Dermis microvascular lymphatic vessel endothelial cell (primary cell): ENCODE results near the gene IL1RAPL1. TPM values are rescaled to one million over a fixed set of nuclear protein-coding genes. Genes with fewer than 3 reads are reported as not detected.

Experiments used
- DNase-seq, 2 donors: peaks; one replicate each; pipeline versions ENCODE4 v3.0.0 to v3.0.0-alpha.2; 2010; ENCODE audit warnings: low read depth in 2 of 2
- total RNA-seq: library from RNA; depleted of rRNA; stranded (reverse); fragments of >200 nt; gene quantifications from 2 replicates; pipeline ENCODE4 v1.2.1, GENCODE V29; 2014

Gene IL1RAPL1
- total RNA-seq, 1 donor from 2014 or later, result under 0.01 TPM

DNA sequence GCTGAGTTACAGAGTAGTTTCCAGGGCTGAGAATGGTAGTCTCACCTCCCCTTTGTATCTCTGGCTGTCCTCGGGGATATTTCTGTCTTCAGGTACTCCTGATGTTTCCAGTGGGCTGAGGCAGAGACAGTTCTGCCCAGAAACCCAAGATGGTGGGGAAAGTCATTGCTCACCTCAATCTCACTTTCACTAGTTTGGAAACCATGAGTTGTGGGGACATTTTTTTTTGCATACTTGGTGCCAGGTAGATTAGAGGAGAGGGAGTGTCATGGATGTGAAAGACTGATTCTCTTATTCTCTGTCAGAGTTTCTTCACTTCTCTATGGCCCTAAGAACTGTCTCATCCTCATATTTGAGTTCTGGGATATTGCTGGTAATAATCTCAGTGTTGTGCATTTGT is 919.5 kb downstream of the IL1RAPL1 start:
- DNase-seq, result no peak

DNA sequence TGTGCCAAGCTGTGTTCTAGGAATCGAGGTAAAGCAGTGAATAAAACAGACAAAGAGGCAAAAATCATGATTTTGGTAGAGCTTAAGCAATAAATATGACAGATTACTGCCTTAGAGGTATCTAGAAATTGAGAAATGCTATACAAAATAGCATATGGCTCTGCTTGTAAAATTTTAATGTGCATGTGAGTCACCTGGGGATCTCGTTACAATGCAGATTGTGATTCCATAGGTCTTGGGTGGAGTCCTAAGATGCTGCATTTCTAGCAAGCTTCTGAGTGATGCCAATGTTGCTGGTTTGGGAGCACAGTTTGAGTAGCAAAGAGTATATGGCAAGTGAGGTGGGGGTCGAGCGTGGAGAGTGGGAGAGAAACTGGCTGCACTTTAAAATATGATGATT is 930.9 kb downstream of the IL1RAPL1 start:
- no peak for DNase-seq

DNA sequence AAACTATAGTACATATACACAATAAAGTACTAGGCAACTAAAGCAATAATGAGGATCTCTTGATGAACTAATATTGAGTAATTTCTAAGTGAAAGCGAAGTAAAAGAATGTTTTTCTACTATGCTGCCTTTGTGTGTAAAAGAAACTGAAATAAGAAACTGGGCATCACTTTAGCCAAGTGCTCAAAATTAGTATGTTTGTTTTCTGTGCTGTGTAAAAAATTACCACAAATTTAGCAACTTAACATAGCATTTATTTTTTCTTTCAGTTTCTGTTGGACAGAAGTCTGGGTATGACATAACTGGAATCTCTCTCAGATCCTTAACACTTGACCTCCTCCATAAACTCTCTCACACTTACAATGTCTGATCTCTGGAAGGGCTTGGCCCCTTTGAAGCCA is 941.0 kb downstream of the IL1RAPL1 start:
- DNase-seq, result no peak

DNA sequence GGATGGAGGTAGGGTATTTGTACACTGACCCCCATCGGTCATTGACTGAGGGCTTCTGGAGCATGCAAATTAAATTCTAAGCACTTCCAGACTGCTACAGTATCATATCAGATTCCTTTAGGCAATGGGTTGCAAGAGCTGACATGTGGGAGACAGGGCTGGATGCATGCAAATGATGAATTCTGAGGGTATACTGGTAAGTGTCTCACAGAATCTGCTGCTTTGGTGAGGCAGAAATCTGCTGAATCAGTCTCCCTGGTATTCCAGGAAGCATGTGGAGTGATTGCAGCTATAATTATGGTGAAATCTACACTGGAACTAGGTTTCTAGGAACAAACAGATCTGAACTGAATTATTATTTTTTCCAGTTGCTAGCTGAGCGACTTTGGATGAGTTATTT is 943.3 kb downstream of the IL1RAPL1 start:
- no peak for DNase-seq

DNA sequence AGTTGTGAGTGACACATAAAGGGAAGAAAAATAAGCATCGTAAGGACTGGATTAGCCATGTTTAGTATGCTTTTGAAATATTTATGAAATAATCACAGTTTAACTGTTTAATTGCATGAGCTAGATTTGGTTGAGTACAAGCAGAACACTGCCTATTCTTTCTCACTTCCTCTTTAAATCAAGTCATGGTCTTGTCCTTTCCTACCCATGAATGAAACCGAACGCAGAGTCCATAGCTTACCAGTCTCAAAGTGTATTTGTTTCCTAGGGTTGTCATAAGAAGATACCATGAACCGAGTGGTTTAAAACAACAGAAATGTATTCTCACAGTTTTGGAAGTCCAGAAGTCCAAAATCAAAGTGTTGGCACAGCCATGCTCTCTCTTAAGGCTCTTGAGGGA is 944.1 kb downstream of the IL1RAPL1 start:
- DNase-seq, result no peak

DNA sequence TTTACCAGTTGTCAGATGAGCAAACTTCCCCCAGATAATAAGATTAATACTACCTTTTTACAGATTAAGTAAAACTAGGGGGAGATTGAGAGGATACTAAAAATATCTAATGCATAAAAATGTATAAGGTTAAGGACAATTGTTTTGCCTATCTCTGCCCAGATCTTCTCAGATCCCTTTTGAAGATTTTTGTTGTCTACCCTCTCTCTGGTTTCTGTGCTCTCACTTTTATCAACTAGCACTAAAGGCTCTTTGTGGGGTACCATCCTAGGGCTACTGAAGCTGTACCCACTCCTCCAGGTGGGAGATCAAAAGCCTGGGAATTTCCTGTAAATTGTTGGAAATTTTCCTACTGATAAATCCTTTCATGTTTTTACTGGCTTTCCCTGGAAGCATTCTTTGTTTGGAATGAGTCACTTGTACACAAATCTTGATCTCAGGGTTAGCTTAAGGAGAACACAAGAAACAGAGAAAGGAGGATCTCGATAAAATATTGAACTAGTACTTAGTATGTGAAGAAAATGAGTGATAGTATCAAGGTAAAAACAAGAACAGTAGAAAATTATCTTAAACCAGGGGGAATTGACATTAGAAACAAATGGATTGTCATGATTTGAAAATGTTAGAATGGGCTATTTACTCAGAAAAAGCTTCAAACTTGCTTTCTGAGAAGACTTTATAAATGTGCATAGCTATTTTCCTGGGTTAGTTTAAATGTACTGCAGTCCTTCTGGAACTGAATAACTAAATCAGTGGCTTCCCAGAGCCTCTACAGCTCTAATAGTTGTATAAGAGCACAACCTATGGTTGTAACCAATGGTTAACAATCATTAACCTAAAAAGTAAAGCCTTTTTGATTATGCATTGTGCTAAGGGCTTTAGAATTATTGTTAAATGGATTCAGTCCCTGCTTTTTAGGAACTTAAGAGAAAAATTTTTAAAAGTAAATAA is 948.2 kb downstream of the IL1RAPL1 start:
- DNase-seq, result peak in 1 of 2 donors; percentile 48

DNA sequence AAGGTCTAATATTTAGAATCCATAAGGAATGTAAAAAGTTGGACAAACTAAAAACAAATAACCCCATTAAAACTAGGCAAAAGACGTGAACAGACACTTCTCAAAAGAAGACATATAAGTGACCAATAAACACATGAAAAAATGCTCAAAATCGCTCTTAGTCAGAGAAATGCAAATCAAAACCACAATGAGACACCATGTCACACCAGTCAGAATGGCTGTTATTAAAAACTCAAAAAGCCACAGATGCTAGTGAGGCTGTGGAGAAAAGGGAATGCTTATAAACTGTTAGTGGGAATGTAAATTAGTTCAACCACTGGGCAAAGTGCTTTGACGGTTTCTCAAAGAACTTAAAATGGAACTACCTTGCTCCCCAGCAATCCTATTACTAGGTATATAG is 953.8 kb downstream of the IL1RAPL1 start:
- no peak for DNase-seq

DNA sequence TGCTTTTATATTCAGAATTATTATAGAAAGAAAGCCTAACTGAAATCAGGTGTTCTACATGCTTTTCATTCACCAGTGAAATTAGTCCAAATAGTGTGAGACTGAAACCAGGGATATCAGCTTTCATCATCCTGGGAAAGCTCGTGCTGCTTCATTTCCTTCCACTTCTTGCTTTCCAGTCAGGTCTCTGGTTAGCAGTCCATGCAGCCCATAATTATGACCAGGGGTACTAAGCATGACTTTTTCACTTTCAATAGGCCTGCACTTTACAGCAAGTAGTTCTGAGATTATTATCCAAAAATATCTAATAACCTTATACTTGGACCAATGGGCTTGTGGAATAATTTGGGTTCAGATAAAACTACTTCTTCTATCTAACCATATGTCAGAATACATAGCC is 954.9 kb downstream of the IL1RAPL1 start:
- DNase-seq, result no peak

DNA sequence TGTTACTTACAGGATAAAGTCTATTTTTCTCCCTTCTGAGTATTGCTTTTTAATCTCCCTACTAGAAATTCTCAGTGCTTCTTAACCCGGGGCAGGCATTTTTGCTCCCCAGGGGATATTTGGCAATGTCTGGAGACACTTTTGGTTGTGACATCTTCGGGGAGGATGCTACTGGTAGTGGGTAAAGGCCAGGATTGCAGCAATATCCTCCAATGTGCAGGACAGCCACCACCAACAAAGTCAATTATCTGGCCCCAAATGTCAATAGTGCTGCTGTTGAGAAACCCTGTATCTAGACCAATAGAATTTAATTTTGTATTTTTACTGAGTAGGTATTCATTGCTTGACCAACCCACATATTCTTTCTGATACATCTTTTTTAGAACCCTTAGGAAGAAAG is 958.6 kb downstream of the IL1RAPL1 start:
- no peak for DNase-seq

DNA sequence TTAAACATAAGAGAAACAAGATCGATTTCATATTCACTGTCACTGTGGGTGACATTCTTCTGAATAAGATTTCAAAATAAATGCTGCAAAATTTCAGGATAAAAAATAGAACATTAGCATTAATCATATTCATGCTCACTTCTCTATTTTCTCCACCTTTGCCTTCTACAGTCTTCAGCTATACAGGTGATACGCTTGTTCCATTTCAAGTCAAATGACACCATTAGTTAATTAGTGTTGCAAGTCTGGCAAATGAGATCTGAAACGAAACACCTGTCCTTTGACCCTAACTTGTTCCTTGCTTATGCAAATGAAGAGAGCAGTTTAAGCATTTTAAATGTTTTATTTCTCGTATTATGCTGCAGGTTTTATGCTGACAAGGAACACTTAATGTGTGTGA is 960.6 kb downstream of the IL1RAPL1 start:
- no peak for DNase-seq

DNA sequence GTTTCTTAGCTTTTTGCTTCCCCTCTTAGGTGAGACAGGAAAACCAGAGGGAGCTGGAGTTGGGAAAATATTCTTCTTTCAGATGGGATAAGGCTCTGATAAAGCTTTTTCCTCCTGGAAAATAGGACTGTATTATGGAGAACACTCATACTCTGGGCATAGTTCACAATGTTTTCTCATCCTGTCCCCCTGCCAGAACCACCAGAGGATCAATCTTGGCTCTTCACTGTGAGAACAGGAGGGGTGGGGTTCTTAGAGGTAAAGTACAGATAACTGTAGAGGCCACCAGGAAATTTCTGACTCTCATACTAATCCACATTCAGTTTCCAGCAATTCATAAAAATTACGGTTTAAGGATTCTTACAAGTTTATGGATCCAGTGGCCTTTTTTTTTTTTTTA is 966.3 kb downstream of the IL1RAPL1 start:
- DNase-seq, result no peak

DNA sequence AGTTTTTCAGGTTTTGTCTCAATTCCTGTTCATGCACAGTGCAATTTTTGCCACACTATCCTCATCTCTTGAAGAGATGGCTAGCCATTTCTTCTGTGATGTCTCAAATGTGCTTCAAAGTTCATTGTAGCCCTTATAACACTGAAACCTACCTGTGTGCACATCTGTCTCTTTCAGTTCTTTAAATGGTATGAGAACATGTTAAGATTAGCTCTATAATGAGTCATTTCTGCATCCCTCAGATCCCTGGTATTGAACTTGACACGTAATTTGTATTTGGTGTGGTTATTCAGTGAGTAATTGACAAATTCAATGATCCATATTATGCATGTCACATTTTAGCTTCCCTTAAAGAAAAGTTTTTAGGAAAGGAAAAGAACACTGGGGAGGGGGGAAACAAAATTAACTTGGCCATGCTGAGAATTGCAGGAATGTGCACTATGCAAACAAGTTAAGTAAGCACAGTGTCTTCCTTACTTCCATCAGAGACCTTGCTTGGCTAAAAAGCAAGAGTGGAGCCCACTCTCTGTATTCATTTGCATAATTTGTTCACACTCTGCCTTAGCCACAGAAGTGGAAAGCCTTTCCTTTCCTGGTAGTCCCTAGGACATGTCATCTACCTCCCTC is 968.3 kb downstream of the IL1RAPL1 start:
- DNase-seq, result no peak

DNA sequence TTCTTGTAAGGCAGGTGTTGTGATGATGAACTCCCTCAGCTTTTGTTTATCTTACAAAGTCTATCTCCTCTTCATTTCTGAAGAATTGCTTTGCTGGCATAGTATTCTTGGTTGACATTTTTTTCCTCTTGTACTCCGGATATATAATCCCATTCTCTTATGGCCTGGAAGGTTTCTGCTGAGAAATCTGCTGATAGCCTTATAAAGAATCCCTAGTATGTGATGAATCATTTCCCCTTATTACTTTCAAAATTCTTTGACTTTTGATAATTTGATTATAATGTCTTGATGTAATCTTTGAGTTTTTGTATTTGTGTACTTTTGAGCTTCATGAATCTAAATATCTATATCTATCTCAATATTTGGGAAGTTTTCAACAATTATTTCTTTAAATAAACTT is 972.8 kb downstream of the IL1RAPL1 start:
- no peak for DNase-seq

DNA sequence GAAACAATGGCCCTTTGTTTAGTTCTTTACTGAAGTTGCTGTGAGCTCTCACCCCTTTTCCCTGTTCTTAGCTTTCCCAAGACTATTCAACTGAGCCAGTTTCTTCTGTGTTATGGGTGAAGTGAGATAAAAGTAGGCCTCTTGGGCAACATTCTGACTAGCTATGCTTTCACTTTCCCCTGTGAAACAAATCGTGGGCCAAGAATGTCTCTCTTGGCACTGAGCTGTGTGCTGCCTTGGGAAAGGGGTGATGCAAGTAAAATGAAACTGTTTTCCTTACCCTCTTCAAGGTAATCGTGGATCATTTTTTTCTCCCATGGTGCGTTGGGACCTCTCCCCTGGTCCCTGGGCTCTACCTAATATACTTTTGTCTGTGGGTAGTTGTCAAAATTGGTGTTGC is 974.2 kb downstream of the IL1RAPL1 start:
- no peak for DNase-seq

DNA sequence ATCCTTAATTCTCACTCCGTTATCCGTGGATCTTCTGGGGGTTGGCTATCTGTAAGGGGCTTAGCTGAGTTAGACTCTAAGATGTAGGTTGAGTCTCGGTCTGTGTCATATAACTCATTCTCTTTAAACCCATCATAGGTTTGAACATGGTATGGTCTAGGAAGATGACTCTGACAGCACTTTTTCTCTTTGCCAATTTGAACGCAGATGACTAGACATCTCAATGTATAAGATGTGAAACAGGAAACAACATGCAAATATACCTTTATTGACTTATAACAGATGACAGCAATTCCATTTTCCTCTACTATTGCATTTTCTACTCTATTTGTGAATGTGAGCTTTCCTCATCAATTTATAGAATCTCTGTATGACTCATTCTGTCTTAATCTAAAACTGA is 993.3 kb downstream of the IL1RAPL1 start:
- DNase-seq, result no peak

DNA sequence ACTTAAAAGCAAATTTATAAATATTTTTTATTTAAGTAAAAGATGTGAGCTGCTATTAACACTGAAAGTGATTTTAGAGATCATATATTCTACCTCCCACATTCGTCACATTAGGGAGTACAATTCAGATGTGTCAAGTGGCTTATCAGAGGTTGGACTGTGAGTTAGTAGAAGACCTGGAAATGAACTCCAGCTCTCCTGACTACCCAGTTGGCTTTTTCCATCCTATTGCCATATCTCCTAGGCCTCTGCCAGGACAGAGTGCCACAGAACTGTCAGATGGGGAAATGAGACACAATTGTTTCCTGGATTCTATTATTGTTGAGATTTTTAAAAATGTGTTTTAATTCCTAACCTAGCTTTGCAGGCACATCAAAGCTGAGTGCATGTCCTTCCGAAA is 994.0 kb downstream of the IL1RAPL1 start:
- DNase-seq, result peak; percentile 26 to 51

DNA sequence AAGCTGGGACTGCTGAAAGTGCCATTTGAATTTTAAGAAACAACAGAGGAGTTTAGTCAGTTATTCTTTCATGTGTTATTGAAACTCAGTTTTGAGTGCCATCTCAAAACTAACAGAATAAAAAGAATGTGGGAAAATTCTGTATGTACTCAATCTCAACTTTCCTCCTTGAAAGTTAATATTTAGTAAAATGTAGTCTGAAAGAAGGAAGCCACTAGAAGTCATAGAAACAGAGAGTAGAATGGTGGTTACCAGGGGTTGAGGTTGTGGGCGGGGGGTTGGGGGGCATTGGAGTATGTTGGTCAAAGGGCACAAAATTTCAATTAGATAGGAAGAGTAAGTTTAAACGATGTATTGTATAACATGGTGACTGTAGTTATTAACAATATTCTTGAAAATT is 999.9 kb downstream of the IL1RAPL1 start:
- DNase-seq, result no peak

DNA sequence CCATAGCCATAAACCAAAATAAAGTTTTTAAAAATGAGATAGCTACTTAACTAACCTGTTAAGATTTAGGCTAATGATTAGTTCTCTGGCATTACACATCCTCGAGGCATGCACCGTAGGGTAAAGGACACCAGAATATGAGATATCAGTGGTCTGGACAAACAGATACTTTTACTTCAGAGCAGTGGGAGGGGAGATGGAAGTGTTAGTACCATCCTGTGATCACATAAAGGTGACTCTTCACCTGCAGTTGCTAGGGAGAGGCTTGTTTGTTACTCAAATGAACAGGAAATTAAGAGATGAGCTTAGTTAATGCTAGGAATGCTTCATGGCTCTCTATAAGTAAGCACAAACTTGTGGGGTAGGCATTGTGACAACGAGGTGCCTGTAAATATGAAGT is 1003.7 kb downstream of the IL1RAPL1 start:
- no peak for DNase-seq

DNA sequence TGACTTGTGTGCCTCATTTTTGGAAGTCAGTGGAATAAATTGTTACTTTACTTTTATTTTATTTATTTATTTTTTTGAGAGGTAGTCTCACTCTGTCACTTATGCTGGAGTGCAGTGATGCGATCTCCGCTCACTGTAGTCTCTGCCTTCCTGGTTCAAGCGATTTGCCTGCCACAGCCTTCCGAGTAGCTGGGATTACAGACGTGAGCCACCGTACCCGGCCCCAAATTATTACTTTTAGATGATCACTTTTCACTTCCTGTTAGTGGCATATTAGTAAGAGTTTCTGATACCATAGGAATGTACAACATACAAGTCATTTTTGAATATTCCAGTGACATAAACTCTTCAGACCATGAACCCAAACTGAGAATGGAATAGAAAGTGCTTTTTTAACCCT is 1017.1 kb downstream of the IL1RAPL1 start:
- no peak for DNase-seq

DNA sequence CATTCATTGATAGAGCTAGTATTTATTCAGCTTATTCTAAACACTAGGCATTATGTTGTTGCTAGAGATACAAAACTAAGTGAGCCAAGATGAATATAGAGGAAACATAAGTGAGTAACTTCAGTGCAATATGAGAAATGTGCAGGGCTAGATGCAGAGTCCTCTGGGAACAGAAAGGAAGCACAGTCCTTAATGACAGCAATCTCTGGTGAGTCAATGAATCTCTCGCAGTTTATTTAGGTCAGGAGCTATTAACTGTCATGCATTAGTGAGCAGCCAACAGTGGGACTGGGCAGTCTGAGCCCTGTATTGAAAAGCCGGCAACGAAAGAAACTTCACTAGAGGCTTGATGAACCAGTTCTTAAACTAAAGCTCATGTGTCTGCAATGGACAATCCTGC is 1030.0 kb downstream of the IL1RAPL1 start:
- DNase-seq, result peak in 1 of 2 donors; percentile 77

DNA sequence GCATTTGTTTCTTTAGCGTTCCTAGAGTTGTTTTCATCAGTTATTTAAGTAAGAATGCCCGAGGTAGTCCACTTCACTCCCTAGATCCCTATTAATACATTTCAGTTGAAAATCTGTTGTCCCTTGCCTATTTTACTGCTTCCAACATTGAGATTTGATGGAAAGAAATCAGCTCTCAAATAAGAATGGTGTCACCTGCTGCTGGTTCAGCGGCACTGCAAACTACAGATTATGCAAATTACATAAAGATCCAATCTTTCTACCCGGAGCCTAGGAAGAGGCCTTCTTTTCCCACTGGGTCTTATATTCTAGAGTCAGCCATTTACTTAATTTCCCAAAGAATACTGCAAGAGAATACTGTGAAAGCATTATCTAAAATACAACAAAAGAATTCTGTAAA is 1030.5 kb downstream of the IL1RAPL1 start:
- DNase-seq, result peak in 1 of 2 donors; percentile 19

DNA sequence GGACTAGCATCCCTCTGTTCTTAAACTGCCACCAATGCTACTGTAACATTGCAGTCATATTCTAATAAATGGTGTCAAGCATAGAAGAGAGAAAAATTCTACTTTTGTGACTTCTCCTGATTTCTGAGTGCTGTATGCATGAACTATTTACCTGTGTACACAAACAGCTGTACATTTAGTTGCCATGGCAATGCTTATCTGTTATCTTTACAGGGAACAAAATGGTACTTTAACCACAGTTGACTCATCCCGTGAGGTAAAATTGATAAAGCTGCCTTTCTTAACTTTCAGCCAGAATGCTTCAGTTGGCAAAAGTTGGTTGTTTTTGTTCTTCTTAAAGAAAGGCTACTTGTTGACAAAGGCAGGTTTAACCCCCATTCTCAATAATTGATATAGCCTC is 1040.6 kb downstream of the IL1RAPL1 start:
- no peak for DNase-seq

DNA sequence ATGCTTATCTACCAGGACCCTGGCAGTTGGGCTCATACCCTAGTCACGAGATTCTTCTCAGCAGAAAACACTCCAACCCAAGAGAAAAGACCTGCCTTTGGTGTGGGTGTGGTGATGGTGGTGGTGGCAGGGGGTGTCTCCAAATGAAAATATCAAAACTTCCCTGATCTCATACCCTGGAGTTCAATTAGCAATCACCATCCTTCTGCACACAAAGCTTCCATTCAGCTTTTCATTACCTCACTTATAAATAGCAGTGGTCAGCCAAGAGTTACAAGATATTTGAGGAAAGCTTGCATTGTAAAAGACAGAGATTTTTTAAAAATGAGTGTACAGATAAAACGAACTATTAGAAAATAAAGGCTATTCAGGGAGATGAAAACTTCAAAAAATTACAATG is 1047.3 kb downstream of the IL1RAPL1 start:
- DNase-seq, result no peak
